ENCODE measurements around the gene TRPC3. TPM values are rescaled to one million over a fixed set of nuclear protein-coding genes. Genes with fewer than 3 reads are reported as not detected.

TRPC3 gene
- polyA plus RNA-seq, 1 donor from 2014 or later: 0.22 TPM

Other genes with a start within 250 kb of the TRPC3 start
- 2.4 TPM for gene SMIM43, start 186.9 kb downstream of the TRPC3 start, polyA plus RNA-seq (ENCODE audit: insufficient read depth, low read depth, low replicate concordance)
- gene EXOSC9, start 150.7 kb downstream of the TRPC3 start, polyA plus RNA-seq (ENCODE audit: insufficient read depth, low read depth, low replicate concordance): 15.0 TPM
- gene CCNA2, start 128.2 kb downstream of the TRPC3 start, polyA plus RNA-seq (ENCODE audit: insufficient read depth, low read depth, low replicate concordance): 16.8 TPM
- gene BBS7, start 81.6 kb downstream of the TRPC3 start, polyA plus RNA-seq (ENCODE audit: insufficient read depth, low read depth, low replicate concordance): 6.0 TPM
- gene BLTP1, start 200.3 kb upstream of the TRPC3 start, polyA plus RNA-seq (ENCODE audit: insufficient read depth, low read depth, low replicate concordance): 8.5 TPM

Data from brain (organoid and tissue), 1 donor.